ENCODE results near the gene TRABD.

DNA sequence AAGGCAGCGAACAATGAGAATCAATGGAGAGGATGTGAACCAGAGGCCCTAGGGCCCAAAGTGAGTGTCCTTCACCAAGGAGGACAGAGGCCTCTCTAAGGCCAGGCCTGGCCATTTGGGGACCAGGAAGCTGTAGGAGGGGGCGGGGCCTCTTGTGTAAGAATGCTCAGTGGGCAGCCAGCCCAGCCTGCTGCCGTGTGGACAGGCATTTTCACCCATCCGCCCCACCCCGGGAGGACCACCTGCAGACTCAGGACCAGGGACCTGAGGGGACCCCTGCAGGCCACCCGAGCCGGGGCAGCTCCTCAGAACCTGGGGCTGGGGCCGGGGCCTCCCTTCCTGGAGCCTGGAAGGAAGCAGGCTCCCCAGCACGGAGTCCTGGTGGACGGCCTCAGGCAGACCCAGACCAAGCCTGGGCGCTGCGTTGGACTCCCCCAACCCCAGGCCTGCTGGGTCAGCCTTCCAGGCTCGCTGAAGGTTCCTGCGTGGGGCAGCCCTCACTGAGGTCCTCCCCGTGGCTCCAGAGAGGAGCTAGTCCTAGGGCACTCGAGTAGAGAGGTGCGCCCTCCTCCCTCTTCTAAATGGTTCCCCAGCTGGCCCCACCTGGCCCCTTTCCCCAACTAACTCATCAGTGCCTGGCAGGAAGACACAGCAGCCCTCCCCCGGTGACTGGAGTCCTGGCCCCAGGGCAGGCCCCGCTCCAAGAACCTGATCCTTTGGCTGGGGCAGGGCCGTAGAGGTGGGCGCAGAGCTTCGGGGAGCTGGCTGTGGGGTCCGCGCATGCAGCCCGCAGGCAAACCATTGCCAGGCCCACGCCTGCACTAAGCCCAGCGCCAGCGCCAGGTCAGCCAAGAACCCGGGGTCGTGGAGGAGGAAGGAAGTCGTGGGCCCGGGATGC is 1.5 kb upstream of the TRABD start:
- TF ChIP-seq, protein P1, sequence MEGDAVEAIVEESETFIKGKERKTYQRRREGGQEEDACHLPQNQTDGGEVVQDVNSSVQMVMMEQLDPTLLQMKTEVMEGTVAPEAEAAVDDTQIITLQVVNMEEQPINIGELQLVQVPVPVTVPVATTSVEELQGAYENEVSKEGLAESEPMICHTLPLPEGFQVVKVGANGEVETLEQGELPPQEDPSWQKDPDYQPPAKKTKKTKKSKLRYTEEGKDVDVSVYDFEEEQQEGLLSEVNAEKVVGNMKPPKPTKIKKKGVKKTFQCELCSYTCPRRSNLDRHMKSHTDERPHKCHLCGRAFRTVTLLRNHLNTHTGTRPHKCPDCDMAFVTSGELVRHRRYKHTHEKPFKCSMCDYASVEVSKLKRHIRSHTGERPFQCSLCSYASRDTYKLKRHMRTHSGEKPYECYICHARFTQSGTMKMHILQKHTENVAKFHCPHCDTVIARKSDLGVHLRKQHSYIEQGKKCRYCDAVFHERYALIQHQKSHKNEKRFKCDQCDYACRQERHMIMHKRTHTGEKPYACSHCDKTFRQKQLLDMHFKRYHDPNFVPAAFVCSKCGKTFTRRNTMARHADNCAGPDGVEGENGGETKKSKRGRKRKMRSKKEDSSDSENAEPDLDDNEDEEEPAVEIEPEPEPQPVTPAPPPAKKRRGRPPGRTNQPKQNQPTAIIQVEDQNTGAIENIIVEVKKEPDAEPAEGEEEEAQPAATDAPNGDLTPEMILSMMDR (conservative IDR thresholded peaks at IDR 0.05; ENCODE audit: low read length), result 0 out of 2 replicates have a peak, but pooled peaks have one; percentile 10
- TF ChIP-seq EZH2phosphoT487 (IDR thresholded peaks at IDR 0.05; ENCODE audit: borderline replicate concordance), result no peak

Data from Loucy (cell line).